ENCODE data around the gene PLOD2.
A peak's percentile ranks its signal among the peaks of the same experiment; 100 is the strongest.

The PLOD2 gene

DNA sequence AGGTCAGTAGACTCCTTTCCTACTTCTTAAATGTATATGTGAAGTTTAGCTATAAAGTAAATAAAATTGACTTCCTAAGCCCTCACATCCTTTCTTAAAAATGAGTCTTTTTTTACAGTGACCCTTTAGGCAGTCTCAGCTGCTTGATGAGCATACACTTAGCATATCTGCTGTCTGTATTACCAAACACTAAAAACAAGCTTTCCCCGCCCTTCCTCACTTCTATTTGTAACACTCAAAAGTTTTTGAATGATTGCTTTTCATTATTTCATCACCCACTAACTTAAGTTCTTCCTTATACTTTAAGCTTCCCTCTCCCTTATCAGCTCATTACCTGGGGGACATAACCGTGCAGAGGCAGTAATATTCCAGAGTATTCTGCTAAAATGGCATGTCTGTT lies 89.4 kb downstream of the PLOD2 start:
- Mint-ChIP-seq H3K4me3 (no peak overlapping the region), H3K36me3 (no peaks in the 10 kb centered on the region), H3K27ac (no peak overlapping the region), H3K4me1 (no peaks in the 10 kb centered on the region), H3K27me3 (no peaks in the 10 kb centered on the region), H3K9me3 (no peaks in the 10 kb centered on the region)

DNA sequence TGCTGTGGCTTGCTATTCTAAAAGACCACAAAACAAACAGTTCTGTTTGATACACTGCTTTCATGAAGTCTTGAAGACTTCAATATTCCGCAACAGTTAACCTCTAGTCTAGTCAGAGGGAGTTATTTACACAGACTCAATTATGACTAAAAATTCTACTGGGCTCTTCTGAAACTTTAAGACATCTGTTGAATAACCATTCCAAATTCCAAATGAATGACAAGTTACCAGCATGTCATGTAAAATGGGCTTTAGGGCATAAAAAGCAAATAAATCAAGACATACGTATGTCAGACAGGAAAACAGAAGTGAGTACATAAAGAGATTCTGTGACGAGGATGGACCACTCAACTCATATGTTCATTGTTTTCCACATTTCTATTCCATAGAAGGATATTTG lies 93.9 kb downstream of the PLOD2 start:
- Mint-ChIP-seq H3K9me3 (no peaks in the 10 kb centered on the region), H3K27ac (no peak overlapping the region), H3K4me3 (no peak overlapping the region), H3K36me3 (no peaks in the 10 kb centered on the region), H3K27me3 (no peaks in the 10 kb centered on the region), H3K4me1 (no peaks in the 10 kb centered on the region)

DNA sequence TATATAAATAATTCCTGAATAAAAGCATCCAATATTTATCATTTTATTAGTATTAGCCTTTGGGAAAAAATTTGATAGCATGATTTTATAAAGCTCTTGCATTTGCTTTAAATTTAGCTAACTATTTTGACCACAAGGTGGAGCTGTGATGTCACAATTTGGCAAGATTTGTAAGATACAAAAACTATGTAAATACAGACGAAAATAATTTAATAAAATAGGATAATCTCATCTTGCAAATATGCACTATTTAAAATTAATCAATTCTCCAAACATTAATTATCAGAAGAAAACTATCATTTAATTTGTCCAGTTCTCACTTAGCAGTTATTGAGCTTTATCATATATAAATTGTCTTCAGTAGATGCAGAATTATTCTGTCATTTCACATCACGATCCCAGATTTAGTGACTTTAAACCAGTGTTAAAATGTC lies 95.4 kb downstream of the PLOD2 start:
- Mint-ChIP-seq H3K36me3 (no peaks in the 10 kb centered on the region), H3K9me3 (no peaks in the 10 kb centered on the region), H3K27ac (no peak overlapping the region)

DNA sequence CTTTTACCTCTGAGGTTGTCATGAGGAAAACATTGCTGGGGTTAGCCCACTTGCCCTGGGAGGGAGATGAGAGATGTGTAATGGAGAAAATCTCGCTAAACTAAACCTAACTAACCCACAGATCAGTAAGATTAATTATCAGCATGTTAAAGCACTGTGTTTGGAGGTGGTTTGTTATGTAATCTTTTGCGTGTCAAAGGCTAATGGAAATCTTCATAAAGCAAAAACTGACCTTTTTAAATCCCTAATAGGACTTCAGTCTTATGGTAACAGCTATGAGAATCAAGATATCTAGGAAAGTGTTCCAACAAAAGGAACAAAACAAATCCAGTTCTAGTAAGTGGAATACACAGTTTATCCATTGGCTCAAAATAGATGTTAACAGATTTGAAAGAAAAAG lies 102.7 kb downstream of the PLOD2 start:
- H3K4me3 Mint-ChIP-seq: no peak overlapping the region
- H3K36me3 Mint-ChIP-seq: no peaks in the 10 kb centered on the region
- H3K4me1 Mint-ChIP-seq: no peaks in the 10 kb centered on the region
- no peaks in the 10 kb centered on the region for H3K9me3 Mint-ChIP-seq
- H3K27ac Mint-ChIP-seq: no peak overlapping the region
- H3K27me3 Mint-ChIP-seq: no peaks in the 10 kb centered on the region

More for the DNA sequence above, 95.4 kb downstream of the PLOD2 start:
- Mint-ChIP-seq H3K27me3 (no peaks in the 10 kb centered on the region), H3K4me3 (no peak overlapping the region), H3K4me1 (no peaks in the 10 kb centered on the region)

DNA sequence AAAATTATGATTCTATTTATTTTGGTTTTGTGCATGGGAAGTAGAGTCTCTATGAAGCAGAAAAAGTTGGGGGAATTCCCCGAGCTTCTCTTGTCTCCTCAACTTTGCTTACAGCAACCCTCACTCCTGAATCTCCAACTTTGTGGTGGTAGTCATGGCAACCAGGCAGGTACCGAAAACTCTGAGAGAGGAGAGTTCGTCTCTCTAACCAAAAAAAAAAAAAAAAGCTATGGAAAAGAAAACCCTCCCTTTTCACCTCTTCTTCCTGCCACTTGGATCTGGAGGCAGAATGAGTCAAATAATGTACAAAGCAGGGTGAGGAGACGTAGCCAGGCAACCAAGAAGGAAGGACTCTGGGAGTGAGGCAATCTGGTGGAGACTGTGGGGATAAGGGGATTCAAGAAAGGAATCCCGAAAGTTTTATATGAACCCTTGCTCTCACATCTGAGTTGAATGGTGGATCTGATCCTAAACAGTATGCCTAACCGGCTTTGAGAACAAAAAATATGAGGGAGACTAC lies 108.1 kb downstream of the PLOD2 start:
- Mint-ChIP-seq H3K4me1 (no peaks in the 10 kb centered on the region), H3K27ac (no peak overlapping the region), H3K27me3 (no peaks in the 10 kb centered on the region), H3K4me3 (no peak overlapping the region), H3K9me3 (no peaks in the 10 kb centered on the region), H3K36me3 (no peaks in the 10 kb centered on the region)

DNA sequence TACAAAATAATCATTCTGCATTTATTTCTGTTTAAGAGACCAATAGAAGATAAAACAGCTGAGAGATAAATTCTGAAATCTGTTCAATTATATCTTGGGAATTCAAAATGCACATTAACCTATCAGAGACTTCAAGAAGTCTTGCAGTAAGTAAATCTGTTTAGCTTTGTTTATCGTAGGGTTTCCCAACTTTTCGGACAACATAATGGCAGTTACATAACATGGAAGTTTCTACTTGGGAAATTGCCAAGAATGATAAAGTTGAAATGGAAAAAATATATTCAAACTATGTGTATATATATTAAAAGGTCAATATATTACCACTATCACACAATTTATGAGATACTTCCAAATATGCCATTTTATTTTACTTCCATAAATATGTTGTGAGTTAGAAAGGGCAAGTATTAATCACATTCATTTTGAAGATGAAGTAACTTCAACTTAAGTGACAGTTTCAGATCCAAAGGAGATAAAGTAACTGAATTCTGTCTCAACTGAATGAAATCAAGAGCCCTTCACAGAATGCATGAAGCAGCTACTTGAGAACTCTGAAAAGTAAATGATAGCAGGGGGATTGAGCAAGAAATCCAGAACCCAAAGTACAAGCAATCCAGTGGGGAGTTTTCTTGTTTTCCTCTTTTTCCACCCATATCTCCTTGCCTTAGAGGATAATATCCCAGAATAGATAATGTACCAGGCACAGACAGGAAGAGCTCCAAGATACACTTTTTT lies 108.8 kb downstream of the PLOD2 start:
- H3K27ac Mint-ChIP-seq: no peak overlapping the region
- no peaks in the 10 kb centered on the region for H3K27me3 Mint-ChIP-seq
- no peaks in the 10 kb centered on the region for H3K36me3 Mint-ChIP-seq
- H3K4me3 Mint-ChIP-seq: no peak overlapping the region
- no peaks in the 10 kb centered on the region for H3K9me3 Mint-ChIP-seq
- no peaks in the 10 kb centered on the region for H3K4me1 Mint-ChIP-seq

DNA sequence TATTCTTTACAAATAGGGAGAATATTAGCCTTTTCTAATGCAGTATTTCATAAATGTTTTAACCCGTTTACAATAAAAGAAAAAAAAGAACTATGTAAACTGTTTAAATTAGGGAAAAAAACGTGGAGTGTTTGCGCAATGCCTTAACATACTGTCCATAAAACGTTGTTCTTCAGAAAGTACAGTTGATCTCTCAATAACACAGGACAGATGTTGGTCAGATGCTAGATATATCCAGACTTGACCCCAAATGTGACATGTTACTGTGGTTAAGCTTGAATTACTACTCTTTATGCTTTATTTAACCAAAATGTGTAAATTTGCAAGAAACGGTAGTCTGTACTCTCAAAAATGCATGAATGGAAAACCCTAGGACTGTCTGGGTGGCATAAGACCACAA lies 110.3 kb downstream of the PLOD2 start:
- no peak overlapping the region for H3K27ac Mint-ChIP-seq
- no peaks in the 10 kb centered on the region for H3K4me1 Mint-ChIP-seq
- H3K4me3 Mint-ChIP-seq: no peak overlapping the region
- no peaks in the 10 kb centered on the region for H3K27me3 Mint-ChIP-seq
- H3K9me3 Mint-ChIP-seq: no peaks in the 10 kb centered on the region
- H3K36me3 Mint-ChIP-seq: no peaks in the 10 kb centered on the region

DNA sequence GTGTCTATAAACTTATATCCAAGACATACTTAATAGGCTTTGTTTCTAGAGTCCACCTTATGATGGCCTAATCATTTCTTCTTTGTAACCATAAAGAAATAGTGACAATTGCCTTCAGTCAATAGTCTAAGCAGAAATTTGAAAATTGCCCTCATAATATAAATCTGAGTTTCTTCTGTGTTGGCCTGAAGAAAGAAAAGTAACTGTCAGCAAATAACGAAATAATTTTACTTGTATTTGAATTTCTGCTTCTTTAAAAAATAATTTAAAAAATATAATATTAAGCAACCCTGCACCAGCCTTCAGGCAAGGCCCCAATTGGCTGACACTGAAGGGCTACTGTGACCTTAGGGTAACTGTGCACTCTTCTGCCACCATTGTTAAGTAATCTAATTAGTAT lies 113.5 kb downstream of the PLOD2 start:
- H3K27me3 Mint-ChIP-seq: no peaks in the 10 kb centered on the region
- H3K9me3 Mint-ChIP-seq: peaks cover 5% of the 10 kb centered on the region
- no peaks in the 10 kb centered on the region for H3K36me3 Mint-ChIP-seq
- no peaks in the 10 kb centered on the region for H3K4me1 Mint-ChIP-seq
- no peak overlapping the region for H3K27ac Mint-ChIP-seq
- no peak overlapping the region for H3K4me3 Mint-ChIP-seq

DNA sequence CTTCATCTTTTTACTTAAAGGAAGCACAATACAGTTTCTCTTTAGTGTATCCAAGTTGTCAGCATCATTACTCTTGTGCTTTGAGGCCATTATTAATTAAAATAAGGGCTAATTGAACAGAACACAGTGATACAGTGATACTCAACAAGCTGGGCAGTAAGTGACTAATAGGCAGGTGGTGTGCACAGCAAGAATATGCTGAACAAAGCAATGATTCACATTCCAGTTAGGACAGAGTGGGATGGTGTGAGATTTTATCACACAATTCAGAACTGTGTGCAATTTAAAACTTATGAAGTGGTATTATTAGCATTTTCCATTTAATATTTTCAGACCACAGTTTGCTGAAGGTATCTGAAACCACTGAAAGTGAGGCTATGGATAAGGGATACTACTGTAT lies 116.9 kb downstream of the PLOD2 start:
- H3K27me3 Mint-ChIP-seq: no peaks in the 10 kb centered on the region
- H3K27ac Mint-ChIP-seq: no peak overlapping the region
- no peaks in the 10 kb centered on the region for H3K4me1 Mint-ChIP-seq
- H3K9me3 Mint-ChIP-seq: peaks cover 5% of the 10 kb centered on the region
- no peak overlapping the region for H3K4me3 Mint-ChIP-seq
- H3K36me3 Mint-ChIP-seq: no peaks in the 10 kb centered on the region

DNA sequence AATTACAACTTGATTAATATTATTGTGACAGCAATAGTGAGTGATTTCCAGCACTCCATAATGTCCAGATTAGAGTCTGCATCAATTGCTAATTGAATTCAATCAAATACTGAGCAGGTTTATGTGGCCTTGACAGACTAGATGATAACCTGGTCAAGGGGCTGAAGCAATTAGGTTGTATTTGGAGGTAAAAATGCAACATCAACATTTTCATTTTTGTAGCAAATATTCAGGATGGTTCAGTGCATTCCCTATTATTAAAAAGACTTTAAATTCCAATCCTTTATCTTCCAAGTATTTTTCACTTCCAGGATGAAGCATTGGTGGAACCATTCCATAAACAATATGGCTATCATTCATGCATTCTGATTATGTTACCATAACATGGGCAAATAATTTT lies 120.4 kb downstream of the PLOD2 start:
- H3K4me3 Mint-ChIP-seq: no peak overlapping the region

DNA sequence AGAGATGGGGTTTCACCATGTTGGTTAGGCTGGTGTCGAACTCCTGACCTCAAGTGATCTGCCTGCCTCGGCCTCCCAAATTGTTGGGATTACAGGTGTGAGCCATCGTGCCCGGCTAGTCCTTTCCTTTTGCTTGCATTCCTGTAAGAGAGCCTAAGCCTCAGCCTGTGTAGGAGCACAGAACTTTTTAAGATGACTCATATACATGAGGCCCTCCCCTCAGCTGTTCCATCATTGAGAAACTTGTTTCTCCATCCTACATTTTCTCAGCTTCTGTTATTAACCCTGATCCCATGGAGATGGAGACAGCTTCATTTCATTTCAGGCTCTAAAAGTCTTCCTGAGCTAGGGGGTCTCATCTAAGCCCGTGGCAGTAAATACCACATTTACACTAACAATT lies 123.3 kb downstream of the PLOD2 start:
- no peaks in the 10 kb centered on the region for H3K4me1 Mint-ChIP-seq
- no peak overlapping the region for H3K27ac Mint-ChIP-seq
- no peaks in the 10 kb centered on the region for H3K9me3 Mint-ChIP-seq
- H3K4me3 Mint-ChIP-seq: no peak overlapping the region
- H3K36me3 Mint-ChIP-seq: no peaks in the 10 kb centered on the region
- H3K27me3 Mint-ChIP-seq: no peaks in the 10 kb centered on the region

More for the DNA sequence above, 120.4 kb downstream of the PLOD2 start:
- Mint-ChIP-seq H3K4me1 (no peaks in the 10 kb centered on the region), H3K36me3 (no peaks in the 10 kb centered on the region), H3K27ac (no peak overlapping the region), H3K9me3 (peaks cover 5% of the 10 kb centered on the region), H3K27me3 (no peaks in the 10 kb centered on the region)

DNA sequence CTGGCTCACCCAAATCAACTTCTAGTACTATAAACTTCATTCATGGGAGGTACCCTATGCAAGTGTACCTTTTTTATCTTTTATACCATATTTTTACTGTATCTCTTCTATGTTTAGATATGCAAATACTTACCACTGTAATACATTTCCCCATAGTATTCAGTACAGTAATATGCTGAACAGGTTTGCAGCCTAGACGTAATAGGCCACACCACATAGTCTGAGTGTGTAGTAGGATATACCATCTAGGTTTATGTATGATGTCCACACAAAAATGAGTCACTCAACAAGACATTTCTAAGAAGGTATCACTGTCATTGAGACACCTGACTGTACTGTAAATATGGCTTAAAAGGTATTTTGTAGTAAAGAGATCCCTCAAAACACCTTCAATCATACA lies 124.7 kb downstream of the PLOD2 start:
- H3K4me1 Mint-ChIP-seq: no peaks in the 10 kb centered on the region
- H3K36me3 Mint-ChIP-seq: no peaks in the 10 kb centered on the region
- no peaks in the 10 kb centered on the region for H3K27me3 Mint-ChIP-seq
- no peak overlapping the region for H3K4me3 Mint-ChIP-seq
- H3K9me3 Mint-ChIP-seq: peaks cover 5% of the 10 kb centered on the region
- H3K27ac Mint-ChIP-seq: no peak overlapping the region

DNA sequence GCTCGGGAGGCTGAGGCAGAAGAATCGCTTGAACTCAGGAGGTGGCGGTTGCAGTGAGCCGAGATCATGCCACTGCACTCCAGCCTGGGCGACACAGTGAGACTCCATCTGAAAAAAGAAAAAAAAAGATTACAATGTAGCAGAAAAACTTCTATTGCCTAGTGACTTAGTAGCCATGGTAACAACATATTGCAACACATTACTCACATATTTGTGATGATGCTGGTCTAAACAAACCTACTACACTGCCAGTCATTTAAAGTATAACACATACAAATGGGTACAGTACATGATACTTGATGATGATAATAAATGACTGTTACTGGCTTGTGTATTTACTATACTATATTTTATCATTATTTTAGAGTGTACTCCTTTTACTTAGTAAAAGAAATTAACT lies 125.6 kb downstream of the PLOD2 start:
- Mint-ChIP-seq H3K36me3 (no peaks in the 10 kb centered on the region), H3K4me1 (no peaks in the 10 kb centered on the region), H3K27me3 (no peaks in the 10 kb centered on the region), H3K4me3 (no peak overlapping the region), H3K27ac (no peak overlapping the region), H3K9me3 (peaks cover 9% of the 10 kb centered on the region)

DNA sequence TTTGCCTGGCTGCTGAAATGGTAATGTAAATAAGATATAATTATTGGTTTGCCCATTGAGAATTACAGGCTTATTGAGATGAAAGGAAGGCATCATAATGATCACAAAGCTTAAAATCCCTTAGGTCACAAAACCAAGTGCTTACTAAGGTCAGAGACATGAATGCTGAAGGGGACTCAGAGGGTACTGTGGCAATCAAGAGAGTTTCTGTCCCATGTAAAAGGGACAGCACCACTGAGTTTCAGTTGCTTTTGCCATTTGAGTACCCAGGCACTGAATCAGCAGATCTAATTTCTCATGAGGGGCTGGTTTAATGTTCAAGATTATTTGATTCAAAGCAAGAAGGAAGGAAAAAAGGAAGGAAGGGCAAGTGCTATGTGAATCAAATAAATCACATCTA lies 127.0 kb downstream of the PLOD2 start:
- no peaks in the 10 kb centered on the region for H3K4me1 Mint-ChIP-seq

DNA sequence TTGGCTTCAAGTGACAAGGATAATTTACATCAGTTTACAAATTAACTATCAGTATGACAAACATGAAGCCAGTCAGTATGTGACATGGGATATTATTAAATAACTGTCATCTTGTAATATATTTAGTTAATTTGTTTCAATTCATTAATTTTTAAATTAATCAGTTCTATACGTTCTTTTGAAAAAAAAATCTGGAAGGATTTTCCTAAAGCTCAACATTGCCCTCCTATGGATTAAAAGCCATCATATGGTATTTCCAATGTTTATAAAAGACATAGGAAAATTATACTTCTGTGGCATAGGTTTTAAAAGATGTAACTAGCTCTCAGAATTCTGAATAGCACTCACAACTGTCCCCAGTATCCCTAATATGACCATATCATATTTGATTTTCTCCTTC lies 134.4 kb downstream of the PLOD2 start:
- Mint-ChIP-seq H3K27me3 (no peaks in the 10 kb centered on the region), H3K4me3 (no peak overlapping the region), H3K4me1 (no peaks in the 10 kb centered on the region), H3K27ac (no peak overlapping the region), H3K36me3 (no peaks in the 10 kb centered on the region), H3K9me3 (peaks cover 13% of the 10 kb centered on the region)

More for the DNA sequence above, 127.0 kb downstream of the PLOD2 start:
- H3K27me3 Mint-ChIP-seq: no peaks in the 10 kb centered on the region
- no peaks in the 10 kb centered on the region for H3K36me3 Mint-ChIP-seq
- H3K4me3 Mint-ChIP-seq: no peak overlapping the region
- H3K27ac Mint-ChIP-seq: peak overlapping the region; percentile 20
- H3K9me3 Mint-ChIP-seq: peaks cover 16% of the 10 kb centered on the region

DNA sequence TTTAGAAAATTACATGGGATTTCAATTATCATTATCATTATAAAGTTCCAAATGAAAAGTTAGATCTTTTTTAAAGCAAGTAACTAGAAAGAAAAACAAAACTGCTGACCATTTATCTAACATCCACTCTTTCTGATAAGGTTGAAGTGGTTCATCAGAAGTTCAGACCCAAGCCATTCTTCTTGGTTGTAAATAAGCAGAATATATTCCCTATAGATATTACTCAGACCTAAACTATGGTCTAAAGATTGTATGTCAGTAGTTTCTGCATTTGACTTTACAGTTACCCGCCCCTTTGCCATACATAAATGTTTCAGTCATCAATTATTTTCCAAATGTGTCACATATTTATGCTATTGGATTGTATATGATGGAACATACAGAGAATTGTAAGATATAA lies 136.7 kb downstream of the PLOD2 start:
- H3K27ac Mint-ChIP-seq: no peak overlapping the region
- no peaks in the 10 kb centered on the region for H3K36me3 Mint-ChIP-seq
- H3K27me3 Mint-ChIP-seq: no peaks in the 10 kb centered on the region
- no peaks in the 10 kb centered on the region for H3K4me1 Mint-ChIP-seq
- no peaks in the 10 kb centered on the region for H3K9me3 Mint-ChIP-seq
- no peak overlapping the region for H3K4me3 Mint-ChIP-seq

DNA sequence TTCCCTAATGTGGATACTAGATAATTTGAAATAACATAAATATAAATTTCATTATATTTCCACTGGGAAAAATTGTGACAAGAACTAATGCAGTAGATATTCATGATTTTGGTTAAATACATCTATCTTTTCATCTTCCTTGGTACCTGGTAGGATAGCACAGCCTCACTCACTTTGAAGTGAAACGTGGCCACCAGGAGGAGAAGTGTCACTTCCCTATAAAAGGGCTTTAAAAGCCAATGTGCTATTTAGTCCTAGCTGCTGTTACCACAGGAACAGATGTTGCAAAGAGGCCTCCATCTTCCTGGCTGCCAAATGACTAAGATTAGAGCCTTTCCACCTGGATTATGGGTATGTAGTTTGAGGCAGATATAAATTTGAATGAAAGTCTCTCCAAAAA lies 140.0 kb downstream of the PLOD2 start:
- H3K27me3 Mint-ChIP-seq: no peaks in the 10 kb centered on the region

More for the DNA sequence above, 140.0 kb downstream of the PLOD2 start:
- peaks cover 11% of the 10 kb centered on the region for H3K9me3 Mint-ChIP-seq
- no peak overlapping the region for H3K27ac Mint-ChIP-seq
- H3K4me1 Mint-ChIP-seq: no peaks in the 10 kb centered on the region
- no peak overlapping the region for H3K4me3 Mint-ChIP-seq
- no peaks in the 10 kb centered on the region for H3K36me3 Mint-ChIP-seq
